SW 1271 (cell line): ENCODE measurements around the gene ASTL.

Experiments
- DNase-seq, 2 experiments: peaks; one replicate each; lab custom pipeline; 2025; lab: John Stamatoyannopoulos, UW

ASTL gene

GRCh38 chr2:96159084-96159830 lies 21.0 kb upstream of the ASTL start:
- DNase-seq, result no peak

GRCh38 chr2:96158554-96158940 lies 20.2 kb upstream of the ASTL start:
- no peak for DNase-seq

DNA sequence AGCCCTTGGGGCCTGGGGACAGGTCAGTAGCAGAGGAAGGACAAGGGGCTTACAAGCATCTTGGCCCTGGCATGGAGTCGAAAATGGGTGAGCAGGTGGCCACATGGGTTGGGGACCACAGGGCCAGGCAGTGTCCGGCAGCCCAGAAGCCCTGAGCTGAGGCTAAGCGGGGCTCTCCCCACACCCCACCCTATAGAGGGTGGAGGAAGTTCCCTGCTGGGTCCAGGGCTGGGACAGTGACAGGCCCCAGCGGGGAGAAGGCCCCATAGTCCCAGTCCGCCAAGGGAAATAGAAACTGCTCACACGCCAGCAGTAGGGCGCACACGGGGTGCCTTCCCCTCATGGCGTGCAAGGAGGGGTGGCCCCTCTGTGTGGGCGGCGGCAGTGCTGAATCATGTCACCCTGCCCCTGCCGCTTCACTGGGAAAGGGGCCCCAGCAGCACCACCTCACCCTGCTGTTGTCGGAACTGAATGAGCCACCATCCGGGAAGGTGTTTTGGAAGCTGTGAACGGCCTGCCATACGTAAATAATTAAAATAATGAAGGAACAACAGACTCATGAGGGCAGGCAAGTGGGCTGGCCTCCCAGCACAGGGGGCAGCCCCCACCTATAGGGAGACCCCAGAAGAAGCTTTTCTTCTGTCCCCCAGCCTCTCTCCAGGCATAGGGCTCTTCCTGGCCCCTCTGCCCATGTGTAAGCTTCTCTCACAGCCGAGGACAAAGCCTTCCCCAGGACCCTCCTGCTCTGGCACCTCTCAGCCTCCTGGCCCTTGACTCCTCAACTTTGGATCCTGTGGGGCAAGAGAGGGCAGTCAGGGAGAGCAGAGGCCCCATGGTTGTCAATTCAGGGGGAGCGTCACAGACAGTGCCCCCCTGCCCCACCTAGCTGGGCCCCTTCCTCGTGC lies 19.6 kb upstream of the ASTL start:
- DNase-seq, result no peak

DNA sequence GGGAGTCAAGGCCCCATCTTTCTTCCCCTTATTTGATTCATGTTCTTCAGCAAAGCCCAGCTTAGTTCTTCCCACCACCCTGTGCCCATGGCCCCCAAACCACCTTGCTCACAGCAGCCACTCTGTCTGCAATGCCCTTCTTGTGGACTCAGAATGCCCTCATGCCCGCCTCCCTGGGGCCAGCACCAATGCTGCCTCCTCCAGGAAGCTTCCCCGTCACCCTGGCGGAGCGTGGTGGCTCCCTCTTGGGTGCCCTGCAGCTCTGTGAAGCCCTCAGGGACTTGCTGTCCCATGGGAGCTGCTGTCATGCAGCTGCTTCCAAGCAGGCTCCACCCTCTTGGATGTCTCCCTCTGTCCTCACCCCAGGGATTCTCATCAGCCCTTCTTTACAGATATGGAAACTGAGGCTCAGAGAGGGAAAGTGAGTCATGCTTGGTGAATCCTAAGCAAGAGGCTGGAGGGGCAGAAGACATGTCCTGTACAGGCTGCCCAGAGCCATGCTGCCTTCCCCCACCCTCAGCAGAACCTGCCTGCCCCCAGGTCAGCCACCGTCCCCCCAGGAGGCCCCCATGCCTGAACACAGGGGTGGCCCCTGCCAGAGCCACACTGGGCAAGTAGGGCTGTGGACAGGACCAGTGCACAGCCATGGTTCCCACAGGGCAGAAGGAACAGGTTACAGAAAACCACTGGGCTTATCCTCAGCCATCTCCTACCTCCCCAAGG lies 18.8 kb upstream of the ASTL start:
- no peak for DNase-seq

- DNase-seq, result no peak
Observed at GRCh38 chr2:96156011-96156820, 17.9 kb upstream of the ASTL start.

DNA sequence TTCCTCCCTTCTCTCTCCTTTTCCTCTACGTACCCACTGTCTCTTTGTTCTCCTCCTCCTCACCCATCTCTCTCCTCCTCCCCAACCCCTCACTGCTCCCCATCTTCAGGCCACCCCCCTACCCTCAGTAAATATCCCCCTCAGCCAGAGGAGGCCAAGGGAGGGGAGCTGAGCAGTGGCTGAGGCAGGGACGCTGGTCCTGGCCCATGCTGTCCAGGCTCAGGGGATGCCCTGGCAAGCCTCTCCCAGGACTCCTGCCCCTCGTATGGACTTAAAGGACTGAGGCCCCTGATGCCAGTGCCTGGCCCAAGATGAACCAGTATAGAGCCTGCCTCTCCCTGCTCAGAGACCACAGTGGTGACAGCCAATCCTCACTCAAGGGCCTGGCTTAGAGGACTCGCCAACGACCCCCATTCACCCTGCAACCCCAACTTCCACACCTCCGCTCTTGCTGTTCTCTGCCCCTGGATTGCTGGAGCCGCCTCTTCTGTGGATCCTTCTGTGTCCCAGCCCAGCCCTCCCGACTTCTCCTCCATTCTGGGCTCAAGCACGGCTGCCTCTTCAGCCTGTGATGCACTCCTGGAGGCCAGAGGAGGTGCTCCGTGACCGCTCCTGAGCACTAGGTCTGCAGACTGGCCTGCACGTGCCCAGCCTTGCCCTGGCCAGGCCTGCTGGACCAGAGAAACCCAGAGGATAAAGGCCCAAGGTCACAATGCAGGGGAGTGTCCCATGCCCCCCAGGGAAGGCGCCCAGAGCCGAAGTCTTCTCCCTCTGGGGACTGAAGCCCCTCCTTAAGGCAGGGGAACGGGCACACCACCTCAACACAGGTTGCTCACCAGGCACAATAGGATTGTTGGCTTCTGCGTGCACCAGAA lies 16.4 kb upstream of the ASTL start:
- no peak for DNase-seq

- no peak for DNase-seq
Observed at GRCh38 chr2:96153991-96154431, 15.7 kb upstream of the ASTL start.

GRCh38 chr2:96153291-96153713 lies 15.0 kb upstream of the ASTL start:
- DNase-seq, result no peak

GRCh38 chr2:96152304-96153161 lies 14.2 kb upstream of the ASTL start:
- no peak for DNase-seq

GRCh38 chr2:96151595-96152303 lies 13.4 kb upstream of the ASTL start:
- DNase-seq, result no peak

GRCh38 chr2:96150791-96151594 lies 12.7 kb upstream of the ASTL start:
- no peak for DNase-seq

GRCh38 chr2:96150007-96150640 lies 11.8 kb upstream of the ASTL start:
- no peak for DNase-seq

GRCh38 chr2:96148410-96149217 lies 10.3 kb upstream of the ASTL start:
- DNase-seq, result no peak

GRCh38 chr2:96147593-96148201 lies 9.4 kb upstream of the ASTL start:
- DNase-seq, result no peak

DNA sequence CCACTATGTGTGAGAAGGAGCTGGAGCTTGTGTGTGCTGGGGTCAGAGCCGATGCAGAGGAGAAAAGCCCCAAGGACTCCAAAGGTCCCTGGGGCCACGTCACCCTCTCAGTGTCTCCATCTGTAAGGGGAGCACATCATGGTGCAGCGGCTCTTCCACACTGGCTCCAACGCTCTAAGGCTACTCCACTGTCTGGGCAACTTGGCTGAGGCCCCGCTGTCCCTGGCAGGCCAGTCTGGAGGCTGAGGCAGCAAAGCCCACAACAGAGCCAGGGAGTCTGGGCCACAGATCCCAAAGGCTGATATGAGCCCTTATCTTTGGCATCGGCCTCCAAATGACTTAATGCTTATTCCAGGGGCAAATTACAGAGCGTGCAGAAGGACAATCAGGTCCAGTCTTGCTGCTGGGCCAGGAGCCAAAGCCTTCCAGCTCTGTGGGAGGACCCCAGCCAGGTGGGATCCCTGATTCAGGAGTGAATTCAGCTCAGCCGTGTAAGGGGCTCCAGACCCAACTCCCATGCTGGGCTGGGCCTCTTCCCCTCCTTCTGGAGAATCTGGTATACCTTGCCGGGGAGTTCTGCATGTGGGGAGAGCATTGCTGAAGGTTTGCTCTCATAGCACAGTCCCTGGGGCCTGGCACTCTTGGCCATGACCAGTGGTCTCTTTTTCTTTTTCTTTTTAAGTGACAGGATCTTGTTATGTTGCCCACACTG lies 8.7 kb upstream of the ASTL start:
- DNase-seq, result no peak
